SK-N-SH (cell line): ENCODE measurements around the gene HRK.

Experiments used
- CTCF ChIP-seq: fragments of 200-600 bp; sonication (generic); IDR thresholded peaks from 2 replicates; pipeline ENCODE4 v1.6.1; 2017; ENCODE audit warnings: antibody characterized with exemption, mild to moderate bottlenecking, moderate library complexity
- REST ChIP-seq: IDR thresholded peaks from 2 replicates; pipeline ENCODE4 v1.6.1; 2012; ENCODE audit warnings: mild to moderate bottlenecking, low read depth, low read length, moderate library complexity

- TF ChIP-seq CTCF (no peak), REST (no peak)
Observed at GRCh38 chr12:116898669-116899068, 17.4 kb upstream of the HRK start.
